RWPE1 (cell line): ENCODE data around the gene ASIC4.
A peak's percentile ranks its signal among the peaks of the same experiment; 100 is the strongest.

ENCODE experiments used
- CTCF ChIA-PET: fragments of 350-600 bp; sonication (Branson Sonifier 250); formaldehyde crosslinking; extraction: SDS; loops from one replicate; lab custom pipeline; 2021; lab: Yijun Ruan, JAX
- POLR2A ChIA-PET: fragments of 400-600 bp; formaldehyde crosslinking; extraction: SDS; loops from one replicate; lab custom pipeline; 2020; ENCODE audit warnings: antibody characterized with exemption; ENCODE audit not compliant: low non-redundant PET; lab: Yijun Ruan, JAX
- DNase-seq: peaks from one replicate; pipeline ENCODE4 v3.0.0; 2012; ENCODE audit warnings: low spot score
- H3K27ac ChIP-seq: fragments of 450-650 bp; 2 replicates; pipeline ENCODE4 v1.5.1; 2017
- CTCF ChIP-seq: fragments of 450-650 bp; conservative IDR thresholded peaks from 2 replicates; pipeline ENCODE4 v1.5.1; 2017; ENCODE audit warnings: low read depth, mild to moderate bottlenecking

Gene ASIC4

GRCh38 chr2:219532378-219532649, 18.0 kb downstream of the ASIC4 start:
- ChIA-PET CTCF (interaction anchor here (6.4 kb wide), 1 partner anchor 130 kb away, joined by 96 read pairs; no protein-coding TSS in a partner anchor), POLR2A (no interaction called here)
- DNase-seq: no peak
- no peak overlapping the region for H3K27ac ChIP-seq
- no peak for TF ChIP-seq CTCF

GRCh38 chr2:219533930-219534661, 19.8 kb downstream of the ASIC4 start:
- ChIA-PET POLR2A (no interaction called here), CTCF (interaction anchor here (0.6 kb wide), 1 partner anchor 110 kb away, joined by 3 read pairs; no protein-coding TSS in a partner anchor)
- DNase-seq: peak; percentile 35
- TF ChIP-seq CTCF: no peak
- no peak overlapping the region for H3K27ac ChIP-seq

GRCh38 chr2:219536425-219536824, 22.1 kb downstream of the ASIC4 start:
- H3K27ac ChIP-seq: no peak overlapping the region
- CTCF ChIA-PET: no interaction called here
- no peak for DNase-seq
- TF ChIP-seq CTCF: no peak
- POLR2A ChIA-PET: no interaction called here

GRCh38 chr2:219536967-219537366, 22.7 kb downstream of the ASIC4 start:
- CTCF ChIA-PET: interaction anchor here (0.6 to 1.1 kb wide), 4 partner anchors 55 to 806 kb away, joined by 3 to 5 read pairs (median 3); no protein-coding TSS in a partner anchor

GRCh38 chr2:219537657-219538488, 23.6 kb downstream of the ASIC4 start:
- TF ChIP-seq CTCF: no peak
- H3K27ac ChIP-seq: peak overlapping the region; percentile 64
- CTCF ChIA-PET: interaction anchor here (0.6 to 5.5 kb wide), 8 partner anchors 8 to 807 kb away, joined by 3 to 25 read pairs (median 3); no protein-coding TSS in a partner anchor
- no peak for DNase-seq
- POLR2A ChIA-PET: interaction anchor here (0.7 kb wide), 1 partner anchor 63 kb away, joined by 3 read pairs; no protein-coding TSS in a partner anchor

More at GRCh38 chr2:219536967-219537366, 22.7 kb downstream of the ASIC4 start:
- no peak for TF ChIP-seq CTCF
- POLR2A ChIA-PET: no interaction called here
- no peak overlapping the region for H3K27ac ChIP-seq
- DNase-seq: no peak

DNA sequence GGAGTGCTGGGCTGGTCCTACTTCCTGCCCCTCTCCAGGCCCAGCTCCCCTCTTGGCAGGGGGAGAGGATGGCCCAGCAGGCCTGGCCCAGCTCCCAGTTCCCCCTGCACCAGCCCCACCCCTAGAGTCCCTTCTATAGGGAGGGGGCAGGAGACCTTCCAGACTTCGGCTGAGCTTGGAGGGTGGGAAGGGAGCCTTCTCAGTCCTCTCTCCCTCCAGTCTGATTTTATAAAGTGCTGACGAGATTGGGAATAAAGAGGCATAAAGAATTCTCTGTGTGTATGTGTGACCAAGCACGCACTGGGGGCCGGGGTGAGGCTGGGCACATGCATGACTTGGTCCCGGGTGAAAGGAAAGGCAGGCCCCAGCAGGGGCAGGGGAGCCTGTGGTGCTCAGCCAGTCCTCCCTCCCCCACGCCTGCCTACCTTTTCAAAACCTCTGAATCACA, 24.2 kb downstream of the ASIC4 start:
- peak overlapping the region; percentile 64 for H3K27ac ChIP-seq
- POLR2A ChIA-PET: no interaction called here
- TF ChIP-seq CTCF: no peak
- CTCF ChIA-PET: interaction anchor here (0.6 to 5.5 kb wide), 3 partner anchors 8 to 140 kb away, joined by 3 to 25 read pairs (median 3); no protein-coding TSS in a partner anchor
- DNase-seq: no peak
